NCI-H187 treated with DMSO at 0.1 percent for 48 hours (cell line): ENCODE results near the gene ATP11A.
A peak's percentile ranks its signal among the peaks of the same experiment; 100 is the strongest.
"Not testable (repeated sequence)": the region's sequence is repeated elsewhere in the genome, so short reads cannot be mapped to it uniquely, and the experiment has no call there.

Source experiments
- DNase-seq: peaks from one replicate; lab custom pipeline; 2025; lab: John Stamatoyannopoulos, UW

ATP11A gene

GRCh38 chr13:112881656-112882554 is 192.1 kb downstream of the ATP11A start:
- no peak for DNase-seq

- DNase-seq, result no peak
Measured at GRCh38 chr13:112882555-112883024, 192.8 kb downstream of the ATP11A start.

GRCh38 chr13:112883241-112883945 is 193.6 kb downstream of the ATP11A start:
- DNase-seq, result no peak

- DNase-seq, result not testable (repeated sequence)
Measured at GRCh38 chr13:112884700-112885099, 194.9 kb downstream of the ATP11A start.

GRCh38 chr13:112885242-112885781 is 195.5 kb downstream of the ATP11A start:
- no peak for DNase-seq

GRCh38 chr13:112885782-112886268 is 196.0 kb downstream of the ATP11A start:
- peak; percentile 43 for DNase-seq

- no peak for DNase-seq
Measured at GRCh38 chr13:112887151-112887550, 197.3 kb downstream of the ATP11A start.

GRCh38 chr13:112887557-112887991 is 197.7 kb downstream of the ATP11A start:
- no peak for DNase-seq

GRCh38 chr13:112888238-112889111 is 198.6 kb downstream of the ATP11A start:
- DNase-seq, result no peak

GRCh38 chr13:112889351-112890290 is 199.8 kb downstream of the ATP11A start:
- DNase-seq, result no peak

- no peak for DNase-seq
Measured at GRCh38 chr13:112890316-112891145, 200.7 kb downstream of the ATP11A start.

GRCh38 chr13:112891477-112892401 is 201.9 kb downstream of the ATP11A start:
- DNase-seq, result no peak

GRCh38 chr13:112892426-112893206 is 202.8 kb downstream of the ATP11A start:
- no peak for DNase-seq

- DNase-seq, result no peak
Measured at GRCh38 chr13:112893207-112893569, 203.3 kb downstream of the ATP11A start.

GRCh38 chr13:112893570-112894422 is 204.0 kb downstream of the ATP11A start:
- no peak for DNase-seq

GRCh38 chr13:112894423-112894672 is 204.5 kb downstream of the ATP11A start:
- no peak for DNase-seq
